Kasumi-1 (cell line): Measurements from ENCODE around the gene PRR5.
A peak's percentile ranks its signal among the peaks of the same experiment; 100 is the strongest.
"Not testable (repeated sequence)": the region's sequence is repeated elsewhere in the genome, so short reads cannot be mapped to it uniquely, and the experiment has no call there.

Experiments used
- DNase-seq, 2 experiments: peaks; one replicate each; lab custom pipeline; 2025; lab: John Stamatoyannopoulos, UW

Gene PRR5

DNA sequence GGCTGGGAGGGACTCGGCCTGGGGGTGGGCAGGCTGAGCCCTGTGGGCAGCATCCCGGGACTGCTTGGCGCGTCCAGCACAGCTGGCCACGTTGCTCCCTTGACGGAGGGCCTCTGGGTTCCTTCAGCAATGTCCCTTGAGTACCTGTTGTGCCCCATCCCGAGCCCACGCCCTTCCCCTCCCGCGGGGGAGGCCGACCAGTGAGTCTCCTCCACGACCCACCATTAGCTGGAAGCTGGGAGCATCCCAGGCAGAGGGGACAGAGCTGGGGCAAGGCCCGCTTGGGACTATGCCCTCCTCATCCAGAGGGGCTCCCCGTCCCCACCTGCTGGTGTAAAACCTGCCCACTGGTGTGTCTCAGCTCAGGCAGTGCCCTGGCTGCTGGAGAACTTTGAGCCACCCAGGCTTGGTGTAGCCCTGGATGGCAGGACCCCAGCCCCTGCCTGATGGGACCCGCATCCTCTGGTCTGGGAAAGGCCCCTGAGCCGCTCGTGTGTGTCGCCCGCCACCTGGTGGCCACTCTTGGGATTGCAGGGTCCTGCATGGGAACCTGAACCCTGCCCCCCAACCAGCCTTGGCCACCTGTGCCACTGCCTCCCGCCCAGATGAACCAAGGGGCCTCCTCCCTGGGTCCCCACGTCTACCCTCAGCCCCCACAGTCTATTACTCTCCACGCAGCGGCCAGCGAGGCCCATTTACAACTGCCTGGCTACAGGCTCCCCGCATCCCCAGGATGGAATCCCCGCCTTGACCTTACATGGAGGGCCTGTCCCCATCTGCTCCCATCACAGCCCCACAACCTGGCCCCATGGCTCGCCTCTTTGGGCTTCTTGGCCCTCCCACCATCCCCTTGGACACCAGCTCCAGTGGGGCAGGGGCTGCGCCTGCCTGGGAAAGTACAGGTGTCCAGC is 33.8 kb downstream of the PRR5 start:
- peak; percentile 16 to 39 for DNase-seq

DNA sequence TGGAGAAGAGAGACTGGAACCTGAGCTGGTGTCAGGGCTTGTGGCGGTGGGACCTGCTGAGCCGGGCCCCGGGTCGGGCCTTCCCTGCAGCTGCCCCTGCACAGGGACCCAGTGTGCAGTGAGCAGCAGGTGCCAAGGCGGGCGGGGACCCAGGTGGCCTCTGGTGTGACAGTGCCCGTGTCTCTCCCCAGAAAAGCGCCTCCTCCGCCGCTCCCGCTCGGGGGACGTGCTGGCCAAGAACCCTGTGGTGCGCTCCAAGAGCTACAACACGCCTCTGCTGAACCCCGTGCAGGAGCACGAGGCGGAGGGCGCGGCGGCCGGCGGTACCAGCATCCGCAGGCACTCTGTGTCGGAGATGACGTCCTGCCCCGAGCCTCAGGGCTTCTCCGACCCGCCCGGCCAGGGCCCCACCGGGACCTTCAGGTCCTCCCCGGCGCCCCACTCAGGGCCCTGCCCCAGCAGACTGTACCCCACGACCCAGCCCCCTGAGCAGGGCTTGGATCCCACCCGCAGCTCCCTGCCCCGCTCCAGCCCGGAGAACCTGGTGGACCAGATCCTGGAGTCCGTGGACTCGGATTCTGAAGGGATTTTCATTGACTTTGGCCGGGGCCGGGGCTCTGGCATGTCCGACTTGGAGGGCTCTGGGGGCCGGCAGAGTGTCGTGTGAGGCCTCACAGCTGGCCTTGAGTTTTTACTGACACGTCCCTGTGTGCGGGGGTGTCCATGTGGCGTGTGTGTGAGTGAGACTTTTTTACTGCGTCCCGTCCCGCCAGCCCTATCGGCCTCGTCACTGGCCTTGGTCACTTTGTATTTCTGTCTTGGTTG is 34.8 kb downstream of the PRR5 start:
- DNase-seq, result no peak

DNA sequence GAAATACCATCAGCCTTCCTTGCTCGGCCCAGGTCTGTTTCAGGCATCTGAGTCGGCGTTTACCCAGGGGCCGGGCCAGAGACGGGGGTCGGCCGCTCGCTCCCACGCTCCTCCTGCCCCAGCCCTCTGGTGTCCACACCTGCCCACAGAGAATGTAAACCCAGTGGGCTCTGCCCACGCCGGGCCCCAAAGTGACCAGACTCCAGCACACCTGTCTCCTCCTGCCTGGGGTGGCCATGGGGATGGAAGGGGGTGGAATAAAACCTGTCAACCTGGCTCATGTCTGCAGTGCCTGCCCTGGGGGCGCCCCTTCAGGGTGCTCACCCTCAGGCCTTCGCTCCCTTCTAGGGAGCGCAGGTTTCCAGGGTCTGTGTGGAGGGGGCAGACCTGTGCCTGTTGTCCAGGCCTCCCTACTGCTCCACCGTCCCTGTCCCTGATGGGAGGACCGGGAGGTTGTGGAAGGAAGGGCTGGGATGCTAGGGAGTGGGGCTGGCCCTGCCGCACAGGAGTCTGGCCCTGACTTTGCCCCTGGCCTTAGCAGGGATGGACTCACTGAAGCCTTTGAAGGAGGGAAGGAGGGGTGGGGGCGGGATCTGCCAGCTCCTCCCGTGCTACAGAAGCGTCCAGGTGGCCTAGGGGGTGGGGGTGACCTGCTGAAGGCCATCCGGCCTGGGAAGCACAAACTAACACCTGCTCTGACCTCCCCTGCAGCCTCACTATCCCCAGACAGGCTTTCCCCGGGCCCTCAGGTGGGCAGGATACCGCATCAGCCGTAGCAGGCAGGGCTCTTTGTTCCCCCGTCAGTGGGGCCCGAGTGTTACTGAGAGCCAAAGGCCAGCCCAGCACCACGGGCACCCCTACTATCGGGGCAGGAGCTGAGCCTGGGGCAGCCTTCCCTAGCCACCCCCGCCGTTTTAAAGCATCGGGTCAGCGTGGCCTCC is 35.7 kb downstream of the PRR5 start:
- no peak for DNase-seq

DNA sequence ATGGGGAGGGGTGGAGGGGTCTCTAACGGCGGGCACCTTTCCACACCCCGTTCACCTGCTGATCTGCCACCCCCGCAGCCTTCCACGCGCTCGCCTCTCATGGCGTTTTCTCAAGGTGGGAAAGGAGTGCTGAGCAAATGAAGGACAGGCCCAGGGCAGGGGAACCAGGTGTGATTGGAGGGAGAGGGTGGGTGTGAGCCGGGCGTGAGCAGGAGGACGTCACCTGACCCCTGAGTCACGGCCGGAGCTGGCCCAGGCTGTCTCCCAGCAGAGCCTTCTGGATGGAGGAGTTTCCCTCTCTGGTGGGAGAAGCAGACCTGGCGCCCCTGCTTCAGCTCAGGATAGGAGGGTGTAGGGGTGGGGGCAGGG is 36.3 kb downstream of the PRR5 start:
- no peak for DNase-seq

DNA sequence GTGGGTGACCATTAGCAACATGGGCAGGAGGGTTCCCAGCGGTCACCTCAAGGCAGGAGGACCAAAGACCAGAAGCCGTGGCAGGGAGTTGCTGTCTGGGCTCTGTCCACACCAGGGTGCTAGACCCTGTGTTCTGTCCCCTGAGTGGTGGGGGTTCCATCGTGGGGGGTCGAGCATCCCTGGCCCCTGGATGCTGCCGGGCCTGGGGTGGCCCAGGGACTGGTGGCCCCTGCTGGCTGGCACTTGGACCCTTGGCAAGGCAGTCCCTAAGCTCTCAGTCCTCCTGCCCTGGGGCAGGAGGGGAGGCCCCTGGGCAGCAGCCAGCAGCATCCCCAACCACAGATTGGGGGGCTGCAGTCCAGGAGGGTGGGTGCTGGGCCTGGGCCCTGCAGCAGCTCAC is 37.0 kb downstream of the PRR5 start:
- no peak for DNase-seq

DNA sequence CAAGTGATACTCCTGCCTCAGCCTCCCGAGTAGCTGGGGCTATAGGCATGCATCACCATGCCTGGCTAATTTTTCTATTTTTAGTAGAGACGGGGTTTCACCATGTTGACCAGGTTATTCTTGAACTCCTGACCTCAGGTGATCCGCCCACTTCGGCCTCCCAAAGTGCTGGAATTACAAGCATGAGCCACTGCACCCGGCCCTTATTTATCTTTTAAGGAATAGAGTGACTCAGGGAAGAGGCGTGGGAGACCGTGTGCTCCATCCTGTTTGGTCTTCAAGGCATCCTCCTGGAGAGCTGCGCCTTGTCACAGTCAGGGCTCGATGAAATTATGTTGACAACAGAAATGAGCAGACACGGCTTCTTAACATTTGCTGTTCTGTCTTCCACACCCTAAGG is 37.7 kb downstream of the PRR5 start:
- not testable (repeated sequence) for DNase-seq

DNA sequence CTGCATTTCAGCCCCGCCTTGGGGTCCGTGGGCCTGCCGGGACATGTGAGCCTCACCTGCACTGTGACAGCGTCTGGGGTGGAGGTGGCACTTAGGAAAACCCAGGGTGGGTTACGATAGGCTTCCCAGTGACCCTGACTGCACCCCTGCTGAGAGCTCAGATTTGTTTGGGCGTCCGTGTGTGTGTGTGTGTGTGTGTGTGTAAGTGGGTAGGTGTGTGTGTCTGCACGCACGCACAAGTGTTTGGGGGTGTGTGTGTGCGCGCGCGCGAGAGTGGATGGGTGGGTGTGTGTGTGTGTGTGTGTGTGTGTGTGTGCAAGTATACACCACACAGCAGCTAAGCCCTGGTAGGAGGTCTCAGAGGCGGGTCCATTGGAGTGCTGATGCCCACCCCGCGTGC is 38.3 kb downstream of the PRR5 start:
- DNase-seq, result no peak

DNA sequence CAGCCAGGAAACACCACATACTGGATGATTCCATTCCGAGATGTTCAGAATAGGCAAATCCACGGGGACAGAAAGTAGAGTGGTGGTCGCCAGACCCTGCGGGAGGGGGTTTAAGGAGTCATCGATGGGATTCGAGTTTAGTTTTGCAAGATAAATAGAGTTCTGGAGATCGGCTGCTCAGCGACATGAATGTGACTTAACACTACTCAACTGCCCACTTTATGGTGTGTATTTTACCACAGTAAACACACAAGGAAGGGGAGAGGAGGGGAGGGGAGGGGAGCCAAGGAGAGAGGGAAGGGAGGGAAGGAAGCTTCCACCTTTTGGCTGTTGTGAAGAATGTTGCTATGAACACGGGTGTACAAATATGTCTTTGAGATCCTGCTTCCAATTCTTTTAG is 39.9 kb downstream of the PRR5 start:
- no peak for DNase-seq

DNA sequence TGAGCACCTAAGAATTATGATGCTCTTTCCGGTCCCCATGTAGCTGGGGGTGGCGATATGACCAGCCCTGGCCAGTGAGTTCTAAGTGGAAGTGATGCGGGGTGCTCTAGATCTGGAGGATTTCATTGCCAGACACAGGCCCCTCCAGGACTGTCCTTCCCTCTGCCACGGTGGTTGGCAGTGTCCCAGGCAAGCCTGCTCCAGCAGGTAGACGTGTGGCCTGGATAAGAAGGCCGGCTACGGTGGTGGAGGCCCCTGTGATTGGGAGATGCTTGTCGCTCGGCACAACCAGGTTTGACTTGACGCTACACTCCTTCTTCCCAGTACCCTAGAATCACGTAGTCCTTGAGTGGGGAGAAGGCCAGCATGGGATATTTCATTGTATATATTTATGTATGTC is 41.2 kb downstream of the PRR5 start:
- DNase-seq, result no peak

DNA sequence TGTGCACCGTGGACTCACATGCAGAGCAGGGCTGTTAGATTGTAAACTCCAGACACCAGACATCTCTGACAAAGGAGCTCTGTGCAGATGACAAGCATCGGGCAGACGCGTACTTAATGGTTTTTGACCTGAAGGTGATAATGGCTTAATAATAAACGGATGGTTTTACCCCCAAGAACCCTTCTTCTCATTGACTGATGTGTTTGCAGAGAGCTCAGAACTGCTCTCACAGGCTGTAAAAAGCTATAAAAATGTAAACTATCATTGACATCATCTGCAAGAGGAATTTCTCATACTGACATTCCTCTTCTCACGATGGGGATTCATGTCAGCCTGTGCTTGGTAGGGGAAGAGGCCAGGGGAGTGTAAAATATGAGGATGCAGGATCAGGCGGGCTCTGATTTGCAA is 41.8 kb downstream of the PRR5 start:
- no peak for DNase-seq

DNA sequence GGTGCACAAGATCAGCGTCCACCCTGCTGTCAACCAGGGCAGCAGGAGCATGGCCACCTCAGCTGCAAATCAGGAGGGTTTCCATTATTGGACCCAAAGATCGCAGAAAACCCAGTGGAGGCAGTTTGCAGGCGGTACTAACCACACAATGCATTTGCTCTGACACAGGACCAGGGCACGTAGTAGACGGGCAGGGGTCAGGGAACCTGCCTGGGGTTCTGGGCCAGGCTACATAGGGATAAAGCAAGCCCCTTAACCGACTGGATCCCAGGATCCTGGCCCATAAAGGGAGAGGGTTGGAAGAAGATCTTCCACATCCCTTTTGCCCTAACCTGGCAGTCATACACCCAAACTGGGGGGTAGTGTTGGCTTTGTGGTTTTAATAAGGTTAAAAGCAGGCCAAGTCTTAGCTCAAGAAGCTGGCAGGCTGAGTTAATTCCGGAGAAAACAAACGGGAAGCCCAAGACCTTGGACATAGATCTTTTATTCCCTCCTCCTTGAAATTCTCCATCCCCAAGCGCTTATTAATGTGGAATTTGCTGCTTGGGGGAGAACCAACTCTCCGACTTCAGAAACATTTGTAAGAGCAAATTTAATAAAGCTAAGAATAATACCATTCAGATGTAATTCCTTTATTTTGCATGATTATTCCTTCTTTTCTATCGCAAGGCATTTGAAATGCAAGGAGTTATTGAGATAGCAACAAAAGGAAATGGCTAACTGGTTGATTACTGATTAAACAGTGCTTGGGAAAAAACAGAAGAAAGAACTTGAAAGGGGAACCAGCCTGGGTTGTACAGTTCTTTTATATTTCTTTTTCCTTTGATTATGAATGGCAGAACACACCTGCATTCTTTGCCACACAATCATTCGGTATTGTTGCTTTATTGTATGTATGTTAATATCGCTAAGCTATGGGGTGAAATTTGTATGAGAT is 44.1 kb downstream of the PRR5 start:
- DNase-seq, result no peak

DNA sequence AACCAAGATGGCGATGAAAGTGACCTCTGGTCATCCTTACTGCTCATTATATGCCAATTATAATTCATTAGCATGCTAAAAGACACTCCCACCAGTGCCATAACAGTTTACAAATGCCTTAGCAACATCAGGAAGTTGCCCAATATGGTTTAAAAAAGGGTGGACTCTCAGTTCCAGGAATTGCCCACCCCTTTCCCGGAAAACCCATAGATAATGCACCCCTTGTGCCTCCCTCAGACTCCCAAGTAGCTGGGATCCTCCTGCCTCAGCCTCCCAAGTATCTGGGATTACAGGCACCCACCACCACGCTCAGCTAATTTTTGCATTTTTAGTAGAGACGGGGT is 45.8 kb downstream of the PRR5 start:
- DNase-seq, result not testable (repeated sequence)

DNA sequence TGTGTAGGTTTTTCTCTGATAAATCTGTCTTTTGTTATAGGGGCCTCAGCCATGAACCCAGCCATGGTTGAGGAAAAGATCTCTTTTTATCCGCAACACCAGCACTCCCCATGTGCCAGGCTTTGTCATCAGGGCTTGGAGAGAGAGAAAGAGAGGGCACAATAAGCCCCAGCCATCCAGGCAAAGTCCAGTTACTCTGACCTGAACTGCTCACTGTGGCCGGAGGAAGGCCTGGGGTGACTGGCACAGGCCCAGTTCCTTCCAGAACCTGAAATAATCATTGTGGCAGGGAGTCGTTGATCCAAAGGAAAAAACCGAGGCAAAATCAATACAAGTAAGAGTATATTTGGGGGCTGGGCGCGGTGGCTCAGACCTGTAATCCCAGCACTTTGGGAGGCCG is 46.5 kb downstream of the PRR5 start:
- DNase-seq, result no peak

DNA sequence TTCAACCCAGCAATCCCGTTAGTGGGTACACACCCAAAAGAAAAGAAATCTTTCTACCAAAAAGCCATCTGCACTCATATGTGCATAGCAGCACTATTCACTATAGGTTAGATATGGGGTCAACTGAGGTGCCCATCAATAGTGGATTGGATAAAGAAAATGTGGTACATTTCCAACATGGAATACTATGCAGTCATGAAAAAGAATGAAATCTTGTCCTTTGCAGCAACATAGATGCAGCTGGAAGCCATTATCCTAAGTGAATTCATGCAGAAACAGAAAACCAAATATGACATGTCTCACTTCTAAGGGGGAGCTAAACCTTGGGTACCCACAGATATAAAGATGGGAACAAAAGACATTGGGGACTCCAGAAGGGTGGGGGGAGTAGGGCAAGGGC is 48.5 kb downstream of the PRR5 start:
- no peak for DNase-seq

DNA sequence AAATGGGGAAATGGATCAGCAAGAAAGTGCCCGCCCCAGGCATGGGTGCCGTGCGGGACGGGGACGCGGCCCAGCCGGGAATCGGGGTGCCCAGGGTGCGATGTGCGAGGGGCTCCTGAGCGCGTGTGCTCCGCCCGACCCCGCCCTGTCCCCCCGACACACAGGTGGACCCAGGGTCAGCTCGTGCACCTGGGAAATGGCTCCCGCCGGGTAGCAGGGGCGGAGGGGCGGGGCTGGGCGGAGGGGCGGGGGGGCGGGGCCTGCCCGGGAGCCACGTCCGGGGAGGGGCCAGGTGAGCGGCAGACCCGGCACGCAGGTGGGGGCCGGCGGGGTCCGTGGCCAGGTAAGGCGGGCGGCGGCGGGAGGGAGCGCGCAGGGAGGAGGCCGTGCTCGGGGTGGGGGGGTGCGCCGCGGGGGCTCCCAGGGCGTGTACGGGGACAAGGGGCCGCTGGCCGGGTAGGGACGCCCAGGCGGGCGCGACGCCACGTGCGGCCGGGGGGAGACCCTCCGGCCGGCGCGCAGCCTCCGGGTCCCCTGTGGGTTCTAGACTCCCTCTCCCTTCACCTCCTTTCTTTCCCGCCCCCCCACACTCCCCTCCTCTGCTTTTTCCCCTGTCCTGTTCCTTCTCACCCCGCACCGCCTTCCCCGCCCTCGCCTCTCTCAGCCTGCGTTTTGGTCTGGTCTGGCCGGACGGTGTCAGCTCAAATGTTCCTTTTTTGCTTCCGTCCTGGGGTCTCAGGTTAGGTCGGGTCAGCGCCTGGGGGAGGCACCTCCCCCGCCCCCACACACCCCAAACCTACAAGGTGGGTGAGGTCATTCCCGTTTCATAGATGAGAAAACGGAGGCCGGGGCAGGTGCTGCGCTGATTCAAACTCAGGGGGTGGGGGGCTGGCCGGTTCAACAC is 50.5 kb downstream of the PRR5 start, which contains the start of gene ARHGAP8:
Gene ARHGAP8, plus strand, starts transcription at position 291 of the 904 bp plus-strand sequence. CDS start 33,953 bp downstream, outside the sequence.
- no peak for DNase-seq

DNA sequence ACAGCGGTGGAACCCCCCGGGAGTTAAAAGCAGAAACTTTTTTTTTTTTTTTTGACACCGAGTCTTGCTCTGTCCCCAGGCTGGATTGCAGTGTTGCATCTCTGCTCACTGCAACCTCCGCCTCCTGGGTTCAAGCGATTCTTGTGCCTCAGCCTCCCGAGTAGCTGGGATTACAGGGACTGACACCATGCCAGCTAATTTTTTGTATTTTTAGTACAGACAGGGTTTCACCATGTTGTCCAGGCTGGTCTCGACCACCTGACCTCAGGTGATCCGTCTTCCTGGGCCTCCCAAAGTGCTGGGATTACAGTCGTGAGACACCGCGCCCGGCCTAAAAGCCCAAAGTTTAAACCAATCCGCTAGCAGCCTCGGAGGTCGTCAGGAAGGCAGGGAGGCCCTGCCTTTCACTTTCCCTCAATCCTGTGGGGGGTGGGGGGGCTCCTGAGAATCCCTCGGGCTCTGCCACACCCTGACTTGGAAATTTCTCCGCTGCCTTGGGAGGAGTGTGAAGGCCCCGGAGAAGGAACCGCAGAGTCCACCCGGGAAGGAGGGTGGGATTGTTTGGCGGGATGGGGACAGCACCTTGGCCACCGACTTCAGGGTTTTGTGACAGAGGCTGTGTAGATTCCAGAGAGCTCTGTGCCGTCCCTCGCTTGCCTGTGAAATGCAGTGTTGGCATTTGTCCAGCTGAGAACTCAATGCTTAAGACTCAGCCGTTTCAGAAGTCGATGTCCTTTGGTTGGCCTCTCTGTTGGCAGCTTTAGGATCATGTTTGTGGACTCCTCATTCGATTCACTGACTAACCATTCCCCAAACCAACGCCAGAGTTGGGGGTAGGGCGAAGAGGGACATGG is 51.4 kb downstream of the PRR5 start:
- no peak for DNase-seq

DNA sequence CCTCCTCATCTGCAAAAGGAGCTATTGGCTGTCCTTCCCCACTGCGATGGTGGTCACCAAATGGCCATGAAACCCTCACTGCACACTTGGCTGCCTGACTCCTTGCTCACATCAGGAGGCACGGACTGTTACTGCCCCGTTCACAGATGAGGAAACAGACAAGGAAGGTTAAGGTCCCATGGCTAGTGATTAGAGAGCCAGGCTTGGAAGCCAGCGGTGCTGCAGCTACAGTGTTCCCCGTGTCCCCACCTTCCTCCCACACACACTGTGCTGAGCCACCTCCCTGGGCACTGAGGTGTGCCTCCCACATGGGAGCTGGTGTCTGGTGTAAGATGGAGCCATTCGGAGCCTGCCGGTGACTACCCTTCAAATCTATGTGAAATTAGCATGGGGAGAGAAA is 53.0 kb downstream of the PRR5 start:
- no peak for DNase-seq

DNA sequence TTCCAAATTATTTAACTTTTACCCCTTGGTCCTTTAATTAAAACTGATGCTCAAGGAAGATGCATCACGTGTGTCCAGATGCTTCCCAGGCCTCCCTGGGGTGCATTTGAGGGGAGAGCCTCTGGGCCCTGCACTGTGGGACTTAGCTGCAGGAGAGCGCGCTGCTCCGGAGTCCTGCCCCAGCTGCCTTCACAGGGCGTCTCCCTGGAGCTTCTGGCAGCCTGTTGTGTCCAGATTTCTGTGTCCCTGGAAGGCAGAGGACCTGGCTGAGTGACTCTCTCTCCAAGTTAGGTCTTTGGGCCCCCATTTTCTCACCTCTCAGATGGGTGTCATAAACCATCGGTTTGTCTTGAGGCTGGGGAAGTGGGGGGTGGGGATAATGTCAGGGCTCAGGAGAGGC is 53.4 kb downstream of the PRR5 start:
- no peak for DNase-seq

DNA sequence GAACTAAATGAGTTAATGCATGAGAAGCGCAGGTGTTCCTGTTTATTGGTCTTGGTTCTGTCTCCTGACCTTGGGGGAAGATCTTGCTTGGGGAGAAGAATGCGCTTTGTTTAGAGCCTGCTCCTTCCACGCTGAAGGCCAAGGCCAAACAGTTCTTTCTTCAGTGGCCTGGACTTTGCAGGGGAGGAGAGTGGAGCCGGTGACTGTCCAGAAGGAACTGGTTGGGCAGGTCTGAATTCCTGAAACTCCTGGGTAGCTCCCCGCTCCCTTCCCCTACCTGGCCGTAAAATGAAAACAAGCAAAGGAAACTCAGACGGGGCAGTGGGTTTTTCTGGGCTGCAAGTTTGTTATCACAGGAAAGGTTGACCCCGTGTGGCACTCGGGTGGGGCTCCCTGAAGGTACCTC is 54.0 kb downstream of the PRR5 start:
- no peak for DNase-seq
